Measurements from ENCODE around the gene CTNNA2. TPM values are rescaled to one million over a fixed set of nuclear protein-coding genes. Genes with fewer than 3 reads are reported as not detected.

Gene CTNNA2
- total RNA-seq, 5 donors from 2014 or later (not counting 1 experiment from before 2014, with no cell fraction given): not detected

GRCh38 chr2:79714283-79714682 is 201.4 kb downstream of the CTNNA2 start:
- Histone ChIP-seq H3K4me1 (ENCODE audit: control insufficient read depth in 1 of 2, extremely low read depth in 1 of 2, insufficient read depth in 2 of 2, low read length in 2 of 2) (no peaks in the 10 kb centered on the region), H3K27me3 (replicated peaks in 1 of 2; ENCODE audit: control insufficient read depth in 2 of 2, extremely low read depth in 1 of 2, insufficient read depth in 2 of 2, low read length in 1 of 2) (no peaks in the 10 kb centered on the region), H3K9me3 (no peaks in the 10 kb centered on the region), H3K4me3 (ENCODE audit: control insufficient read depth in 1 of 2, extremely low read depth in 1 of 2, low read length in 1 of 2) (no peak overlapping the region), H3K27ac (ENCODE audit: low read length) (no peak overlapping the region), H3K36me3 (ENCODE audit: control insufficient read depth in 2 of 2, extremely low read depth in 1 of 2, insufficient read depth in 1 of 2, low read length in 1 of 2) (no peaks in the 10 kb centered on the region)
- Mint-ChIP-seq H3K36me3 (no peaks in the 10 kb centered on the region), H3K4me1 (no peaks in the 10 kb centered on the region), H3K4me3 (no peak overlapping the region), H3K27ac (no peak overlapping the region), H3K27me3 (no peaks in the 10 kb centered on the region), H3K9me3 (peaks cover 0 to 16% (median 16%) of the 10 kb centered on the region in 3 donors)
- 100% methylated on average over 1 of the region's 1 CpG for WGBS (ENCODE audit: insufficient coverage)
- ChIA-PET CTCF (interaction anchor here in 1 of 2 donors (0.6 kb wide), 1 partner anchor 15 kb away, joined by 3 read pairs; no protein-coding TSS in a partner anchor), POLR2A (no interaction called here)
- DNase-seq (no peak), ATAC-seq (replicated peaks in 1 of 4) (no peak)

- Mint-ChIP-seq H3K27me3 (no peaks in the 10 kb centered on the region), H3K27ac (no peak overlapping the region), H3K4me3 (no peak overlapping the region), H3K4me1 (no peaks in the 10 kb centered on the region), H3K36me3 (no peaks in the 10 kb centered on the region), H3K9me3 (peaks cover 0 to 22% (median 21%) of the 10 kb centered on the region in 3 donors)
- Histone ChIP-seq H3K4me3 (ENCODE audit: control insufficient read depth in 1 of 2, extremely low read depth in 1 of 2, low read length in 1 of 2) (no peak overlapping the region), H3K27me3 (replicated peaks in 1 of 2; ENCODE audit: control insufficient read depth in 2 of 2, extremely low read depth in 1 of 2, insufficient read depth in 2 of 2, low read length in 1 of 2) (no peaks in the 10 kb centered on the region), H3K36me3 (ENCODE audit: control insufficient read depth in 2 of 2, extremely low read depth in 1 of 2, insufficient read depth in 1 of 2, low read length in 1 of 2) (no peaks in the 10 kb centered on the region), H3K4me1 (ENCODE audit: control insufficient read depth in 1 of 2, extremely low read depth in 1 of 2, insufficient read depth in 2 of 2, low read length in 2 of 2) (no peaks in the 10 kb centered on the region), H3K27ac (ENCODE audit: low read length) (no peak overlapping the region), H3K9me3 (no peaks in the 10 kb centered on the region)
- POLR2A ChIA-PET: no interaction called here
- no CpG with 5 or more reads among the region's 1 CpG for WGBS (ENCODE audit: insufficient coverage)
- CTCF ChIA-PET: interaction anchor here in 1 of 2 donors (0.6 kb wide), 1 partner anchor 15 kb away, joined by 5 read pairs; no protein-coding TSS in a partner anchor
- ATAC-seq (replicated peaks in 1 of 4) (no peak), DNase-seq (no peak)
Measured at GRCh38 chr2:79715338-79715737, 202.5 kb downstream of the CTNNA2 start.

GRCh38 chr2:79716266-79716665 is 203.4 kb downstream of the CTNNA2 start:
- Histone ChIP-seq H3K27me3 (replicated peaks in 1 of 2; ENCODE audit: control insufficient read depth in 2 of 2, extremely low read depth in 1 of 2, insufficient read depth in 2 of 2, low read length in 1 of 2) (no peaks in the 10 kb centered on the region), H3K36me3 (ENCODE audit: control insufficient read depth in 2 of 2, extremely low read depth in 1 of 2, insufficient read depth in 1 of 2, low read length in 1 of 2) (no peaks in the 10 kb centered on the region), H3K4me3 (ENCODE audit: control insufficient read depth in 1 of 2, extremely low read depth in 1 of 2, low read length in 1 of 2) (no peak overlapping the region), H3K27ac (ENCODE audit: low read length) (no peak overlapping the region), H3K4me1 (ENCODE audit: control insufficient read depth in 1 of 2, extremely low read depth in 1 of 2, insufficient read depth in 2 of 2, low read length in 2 of 2) (no peaks in the 10 kb centered on the region), H3K9me3 (no peaks in the 10 kb centered on the region)
- Mint-ChIP-seq H3K9me3 (peaks cover 0 to 21% (median 19%) of the 10 kb centered on the region in 3 donors), H3K4me3 (no peak overlapping the region), H3K27me3 (no peaks in the 10 kb centered on the region), H3K4me1 (no peaks in the 10 kb centered on the region), H3K36me3 (no peaks in the 10 kb centered on the region), H3K27ac (no peak overlapping the region)
- ATAC-seq (replicated peaks in 1 of 4): no peak
- POLR2A ChIA-PET: no interaction called here
- no peak for DNase-seq
- CTCF ChIA-PET: no interaction called here
- WGBS (ENCODE audit: insufficient coverage): 87% methylated on average over 3 of the region's 4 CpGs

- H3K27me3 Mint-ChIP-seq: no peaks in the 10 kb centered on the region
- POLR2A ChIA-PET: interaction anchor here in 1 of 2 donors (0.7 kb wide), 1 partner anchor 304 kb away, joined by 5 read pairs; no protein-coding TSS in a partner anchor
- no peaks in the 10 kb centered on the region for H3K4me1 Mint-ChIP-seq
- no peak for DNase-seq
- peaks cover 0 to 21% (median 18%) of the 10 kb centered on the region in 3 donors for H3K9me3 Mint-ChIP-seq
- WGBS (ENCODE audit: insufficient coverage): 57% methylated on average over 2 of the region's 5 CpGs
- Histone ChIP-seq H3K4me3 (ENCODE audit: control insufficient read depth in 1 of 2, extremely low read depth in 1 of 2, low read length in 1 of 2) (no peak overlapping the region), H3K4me1 (ENCODE audit: control insufficient read depth in 1 of 2, extremely low read depth in 1 of 2, insufficient read depth in 2 of 2, low read length in 2 of 2) (no peaks in the 10 kb centered on the region), H3K36me3 (ENCODE audit: control insufficient read depth in 2 of 2, extremely low read depth in 1 of 2, insufficient read depth in 1 of 2, low read length in 1 of 2) (no peaks in the 10 kb centered on the region), H3K9me3 (no peaks in the 10 kb centered on the region), H3K27ac (ENCODE audit: low read length) (no peak overlapping the region), H3K27me3 (replicated peaks in 1 of 2; ENCODE audit: control insufficient read depth in 2 of 2, extremely low read depth in 1 of 2, insufficient read depth in 2 of 2, low read length in 1 of 2) (no peaks in the 10 kb centered on the region)
- no peak overlapping the region for H3K27ac Mint-ChIP-seq
- CTCF ChIA-PET: interaction anchor here in 1 of 2 donors (0.7 kb wide), 1 partner anchor 12 kb away, joined by 4 read pairs; no protein-coding TSS in a partner anchor
- H3K36me3 Mint-ChIP-seq: no peaks in the 10 kb centered on the region
- no peak for ATAC-seq (replicated peaks in 1 of 4)
- H3K4me3 Mint-ChIP-seq: no peak overlapping the region
Measured at GRCh38 chr2:79717364-79718007, 204.6 kb downstream of the CTNNA2 start.

- Mint-ChIP-seq H3K4me1 (no peaks in the 10 kb centered on the region), H3K27me3 (no peaks in the 10 kb centered on the region), H3K4me3 (no peak overlapping the region), H3K36me3 (no peaks in the 10 kb centered on the region), H3K9me3 (peaks cover 8 to 22% (median 20%) of the 10 kb centered on the region in 3 donors), H3K27ac (no peak overlapping the region)
- Histone ChIP-seq H3K4me3 (ENCODE audit: control insufficient read depth in 1 of 2, extremely low read depth in 1 of 2, low read length in 1 of 2) (no peak overlapping the region), H3K9me3 (no peaks in the 10 kb centered on the region), H3K27ac (ENCODE audit: low read length) (no peak overlapping the region), H3K27me3 (replicated peaks in 1 of 2; ENCODE audit: control insufficient read depth in 2 of 2, extremely low read depth in 1 of 2, insufficient read depth in 2 of 2, low read length in 1 of 2) (no peaks in the 10 kb centered on the region), H3K4me1 (ENCODE audit: control insufficient read depth in 1 of 2, extremely low read depth in 1 of 2, insufficient read depth in 2 of 2, low read length in 2 of 2) (no peaks in the 10 kb centered on the region), H3K36me3 (ENCODE audit: control insufficient read depth in 2 of 2, extremely low read depth in 1 of 2, insufficient read depth in 1 of 2, low read length in 1 of 2) (no peaks in the 10 kb centered on the region)
- ATAC-seq (replicated peaks in 1 of 4): no peak
- CTCF ChIA-PET: no interaction called here
- no peak for DNase-seq
- WGBS (ENCODE audit: insufficient coverage): no CpG with 5 or more reads among the region's 1 CpG
- POLR2A ChIA-PET: no interaction called here
Measured at GRCh38 chr2:79721061-79721460, 208.2 kb downstream of the CTNNA2 start.

GRCh38 chr2:79721966-79722365 is 209.1 kb downstream of the CTNNA2 start:
- Mint-ChIP-seq H3K4me3 (no peak overlapping the region), H3K36me3 (no peaks in the 10 kb centered on the region), H3K9me3 (peaks cover 8 to 22% (median 20%) of the 10 kb centered on the region in 3 donors), H3K4me1 (no peaks in the 10 kb centered on the region), H3K27ac (no peak overlapping the region), H3K27me3 (no peaks in the 10 kb centered on the region)
- Histone ChIP-seq H3K4me3 (ENCODE audit: control insufficient read depth in 1 of 2, extremely low read depth in 1 of 2, low read length in 1 of 2) (no peak overlapping the region), H3K9me3 (no peaks in the 10 kb centered on the region), H3K27me3 (replicated peaks in 1 of 2; ENCODE audit: control insufficient read depth in 2 of 2, extremely low read depth in 1 of 2, insufficient read depth in 2 of 2, low read length in 1 of 2) (no peaks in the 10 kb centered on the region), H3K27ac (ENCODE audit: low read length) (no peak overlapping the region), H3K36me3 (ENCODE audit: control insufficient read depth in 2 of 2, extremely low read depth in 1 of 2, insufficient read depth in 1 of 2, low read length in 1 of 2) (no peaks in the 10 kb centered on the region), H3K4me1 (ENCODE audit: control insufficient read depth in 1 of 2, extremely low read depth in 1 of 2, insufficient read depth in 2 of 2, low read length in 2 of 2) (no peaks in the 10 kb centered on the region)
- DNase-seq (no peak), ATAC-seq (replicated peaks in 1 of 4) (no peak)
- POLR2A ChIA-PET: no interaction called here
- CTCF ChIA-PET: no interaction called here
- WGBS (ENCODE audit: insufficient coverage): no CpG with 5 or more reads among the region's 3 CpGs
